ENCODE data around the gene GRAMD1A.
"Not testable (repeated sequence)": the region's sequence is repeated elsewhere in the genome, so short reads cannot be mapped to it uniquely, and the experiment has no call there.

DNA sequence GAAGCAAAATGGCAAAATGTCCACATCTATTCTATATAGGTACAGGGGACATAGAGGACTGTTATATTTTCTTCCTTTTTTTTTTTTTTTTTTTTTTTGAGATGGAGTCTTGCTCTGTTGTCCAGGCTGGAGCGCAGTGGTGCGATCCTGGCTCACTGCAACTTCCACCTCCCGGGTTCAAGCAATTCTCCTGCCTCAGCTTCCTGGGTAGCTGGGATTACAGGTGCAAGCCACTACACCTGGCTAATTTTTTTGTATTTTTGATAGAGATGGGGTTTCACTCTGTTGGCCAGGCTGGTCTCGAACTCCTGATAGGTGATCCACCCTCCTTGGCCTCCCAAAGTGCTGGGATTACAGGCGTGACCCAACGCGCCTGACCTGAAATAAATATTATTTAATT is 1.9 kb upstream of the GRAMD1A start:
- TF ChIP-seq, protein P1, sequence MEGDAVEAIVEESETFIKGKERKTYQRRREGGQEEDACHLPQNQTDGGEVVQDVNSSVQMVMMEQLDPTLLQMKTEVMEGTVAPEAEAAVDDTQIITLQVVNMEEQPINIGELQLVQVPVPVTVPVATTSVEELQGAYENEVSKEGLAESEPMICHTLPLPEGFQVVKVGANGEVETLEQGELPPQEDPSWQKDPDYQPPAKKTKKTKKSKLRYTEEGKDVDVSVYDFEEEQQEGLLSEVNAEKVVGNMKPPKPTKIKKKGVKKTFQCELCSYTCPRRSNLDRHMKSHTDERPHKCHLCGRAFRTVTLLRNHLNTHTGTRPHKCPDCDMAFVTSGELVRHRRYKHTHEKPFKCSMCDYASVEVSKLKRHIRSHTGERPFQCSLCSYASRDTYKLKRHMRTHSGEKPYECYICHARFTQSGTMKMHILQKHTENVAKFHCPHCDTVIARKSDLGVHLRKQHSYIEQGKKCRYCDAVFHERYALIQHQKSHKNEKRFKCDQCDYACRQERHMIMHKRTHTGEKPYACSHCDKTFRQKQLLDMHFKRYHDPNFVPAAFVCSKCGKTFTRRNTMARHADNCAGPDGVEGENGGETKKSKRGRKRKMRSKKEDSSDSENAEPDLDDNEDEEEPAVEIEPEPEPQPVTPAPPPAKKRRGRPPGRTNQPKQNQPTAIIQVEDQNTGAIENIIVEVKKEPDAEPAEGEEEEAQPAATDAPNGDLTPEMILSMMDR (conservative IDR thresholded peaks at IDR 0.05; ENCODE audit: low read depth, low read length), result not testable (repeated sequence)
- not testable (repeated sequence) for TF ChIP-seq EZH2 (IDR thresholded peaks at IDR 0.05; ENCODE audit: low read length, unreplicated experiment); EZH2phosphoT487 (IDR thresholded peaks at IDR 0.05; ENCODE audit: borderline replicate concordance, low read length)
